Stimulated activated CD8-positive, alpha-beta memory T cell treated with anti-CD3 and anti-CD28 coated beads, Interleukin-2, amount 100 ng/mL, for 48 hours (primary cell): ENCODE measurements around the gene PNPLA3.
"Not testable (repeated sequence)": the region's sequence is repeated elsewhere in the genome, so short reads cannot be mapped to it uniquely, and the experiment has no call there.

Experiments
- DNase-seq, 2 donors: peaks; one replicate each; pipeline ENCODE4 v3.0.0-alpha.2; 2020; ENCODE audit warnings: low read depth in 2 of 2

Gene PNPLA3

GRCh38 chr22:43889201-43889859 is 34.3 kb upstream of the PNPLA3 start:
- no peak for DNase-seq

GRCh38 chr22:43889860-43890253 is 33.7 kb upstream of the PNPLA3 start:
- no peak for DNase-seq

GRCh38 chr22:43890901-43891331 is 32.7 kb upstream of the PNPLA3 start:
- DNase-seq, result no peak

- peak; percentile 20 to 41 for DNase-seq
Observed at GRCh38 chr22:43891360-43892182, 32.0 kb upstream of the PNPLA3 start, which contains the start of gene PNPLA5. Gene PNPLA5, minus strand, starts transcription at chr22:43892013. Its CDS starts 133 bp downstream, at chr22:43891880.

- no peak for DNase-seq
Observed at GRCh38 chr22:43892183-43892894, 31.3 kb upstream of the PNPLA3 start.

GRCh38 chr22:43893266-43893665 is 30.3 kb upstream of the PNPLA3 start:
- DNase-seq, result no peak

- DNase-seq, result no peak
Observed at GRCh38 chr22:43894122-43894521, 29.5 kb upstream of the PNPLA3 start.

GRCh38 chr22:43895986-43896645 is 27.5 kb upstream of the PNPLA3 start:
- no peak for DNase-seq

- no peak for DNase-seq
Observed at GRCh38 chr22:43897751-43898261, 25.8 kb upstream of the PNPLA3 start.

- no peak for DNase-seq
Observed at GRCh38 chr22:43900206-43900605, 23.4 kb upstream of the PNPLA3 start.

- no peak for DNase-seq
Observed at GRCh38 chr22:43901976-43902643, 21.5 kb upstream of the PNPLA3 start.

- DNase-seq, result not testable (repeated sequence)
Observed at GRCh38 chr22:43903033-43903432, 20.6 kb upstream of the PNPLA3 start.

GRCh38 chr22:43904412-43904811 is 19.2 kb upstream of the PNPLA3 start:
- DNase-seq, result not testable (repeated sequence)

- no peak for DNase-seq
Observed at GRCh38 chr22:43905681-43906080, 17.9 kb upstream of the PNPLA3 start.

GRCh38 chr22:43909708-43910107 is 13.9 kb upstream of the PNPLA3 start:
- no peak for DNase-seq

- no peak for DNase-seq
Observed at GRCh38 chr22:43910178-43910695, 13.4 kb upstream of the PNPLA3 start.

- no peak for DNase-seq
Observed at GRCh38 chr22:43911351-43911750, 12.3 kb upstream of the PNPLA3 start.

- DNase-seq, result no peak
Observed at GRCh38 chr22:43917521-43917920, 6.1 kb upstream of the PNPLA3 start.

- DNase-seq, result no peak
Observed at GRCh38 chr22:43919106-43919973, 4.3 kb upstream of the PNPLA3 start.

- no peak for DNase-seq
Observed at GRCh38 chr22:43921370-43921769, 2.2 kb upstream of the PNPLA3 start.
